Prostate gland (tissue), 2 donors: ENCODE results near the gene ACAP2. TPM values are rescaled to one million over a fixed set of nuclear protein-coding genes. Genes with fewer than 3 reads are reported as not detected.

ENCODE experiments used
- DNase-seq: peaks from one replicate; pipeline ENCODE4 v3.0.0-alpha.2; 2019; ENCODE audit warnings: low spot score
- H3K27ac ChIP-seq, 2 donors: fragments of 200-600 bp; sonication (generic); 2 replicates each; pipeline ENCODE4 v1.5.1; 2017 to 2019
- H3K27me3 ChIP-seq: fragments of 200-600 bp; sonication (generic); replicated peaks from 2 replicates; pipeline ENCODE4 v1.5.1; 2019; ENCODE audit not compliant: insufficient read depth
- H3K36me3 ChIP-seq, 2 donors: fragments of 200-600 bp; sonication (generic); 1 replicate in 1 of 2; 2 replicates in 1 of 2; pipeline versions ENCODE4 v1.5.1 to v1.8.1; 2017 to 2019
- H3K4me1 ChIP-seq: fragments of 200-600 bp; sonication (generic); replicated peaks from 2 replicates; pipeline ENCODE4 v1.5.1; 2019
- H3K4me3 ChIP-seq, 2 donors: fragments of 200-600 bp; sonication (generic); 2 replicates each; pipeline ENCODE4 v1.5.1; 2017 to 2019
- H3K9me3 ChIP-seq: fragments of 200-600 bp; sonication (generic); 2 replicates; pipeline ENCODE4 v1.5.1; 2017
- POLR2A ChIP-seq: fragments of 450-650 bp; IDR thresholded peaks from one replicate; pipeline ENCODE4 v1.6.1; 2016; ENCODE audit warnings: antibody characterized with exemption, mild to moderate bottlenecking
- POLR2AphosphoS5 ChIP-seq: sonication (generic); formaldehyde crosslinking; IDR thresholded peaks from one replicate; pipeline ENCODE4 v1.6.1; 2017; ENCODE audit warnings: antibody characterized with exemption
- WGBS: methylation state at CpG from one replicate; pipeline ENCODE4 v1.1.5; 2018; 5-methylcytosine and 5-hydroxymethylcytosine counted together
- intact Hi-C: fragments of 100-400 bp; cut with DNase I; formaldehyde crosslinking; loops from one replicate; pipeline ENCODE4 v1.14.2; 2022
- total RNA-seq, 2 donors: library from RNA; depleted of rRNA; stranded (reverse); fragments of >200 nt; gene quantifications; one replicate each; pipeline ENCODE4 v1.1.0, GENCODE V29; 2016
- TF ChIP-seq, protein P1 (sequence below), 4 experiments: fragments of 200-600 bp in 2 of 4; fragments of 450-650 bp in 2 of 4; sonication (generic) in 2 of 4; IDR thresholded peaks; 1 replicate in 3 of 4; 2 replicates in 1 of 4; pipeline ENCODE4 v1.5.1; 2016 to 2019; ENCODE audit warnings: antibody characterized with exemption in 4 of 4, mild to moderate bottlenecking in 2 of 4, moderate library complexity in 2 of 4

Gene ACAP2
- total RNA-seq, 2 donors from 2014 or later: 30.5 to 56.8 TPM

DNA sequence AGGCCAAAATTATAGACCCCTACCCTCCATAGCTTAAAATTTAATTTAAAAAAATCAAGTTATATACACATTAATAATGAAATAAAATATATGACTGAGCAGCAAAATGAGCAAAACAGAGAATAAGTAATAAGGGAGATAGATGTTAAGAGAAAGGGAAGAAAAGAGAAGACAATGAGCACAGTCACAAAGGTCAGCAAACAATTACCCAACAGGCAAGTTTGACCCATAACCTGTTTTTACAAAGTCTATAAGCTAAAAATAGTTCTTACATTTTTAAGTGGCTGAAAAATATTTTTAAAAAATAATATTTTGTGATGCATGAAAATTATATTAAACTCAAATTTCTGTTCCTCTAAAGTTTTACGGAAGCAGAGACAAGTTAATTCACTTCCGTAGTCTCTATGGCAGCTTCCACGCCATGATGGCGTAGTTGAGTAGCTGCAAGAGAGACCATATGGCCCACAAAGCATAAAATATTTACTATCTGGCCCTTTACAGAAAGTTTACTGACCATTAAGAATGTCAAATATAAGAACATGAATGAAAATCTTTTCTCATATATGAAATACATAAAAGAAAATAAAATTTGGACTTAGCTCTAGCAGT, 47.5 kb downstream of the ACAP2 start:
- Histone ChIP-seq H3K4me1 (no peaks in the 10 kb centered on the region), H3K9me3 (no peaks in the 10 kb centered on the region), H3K27me3 (no peaks in the 10 kb centered on the region), H3K27ac (no peak overlapping the region), H3K4me3 (no peak overlapping the region), H3K36me3 (no peaks in the 10 kb centered on the region)
- TF ChIP-seq POLR2AphosphoS5 (no peak), POLR2A (no peak)
- TF ChIP-seq, protein P1, sequence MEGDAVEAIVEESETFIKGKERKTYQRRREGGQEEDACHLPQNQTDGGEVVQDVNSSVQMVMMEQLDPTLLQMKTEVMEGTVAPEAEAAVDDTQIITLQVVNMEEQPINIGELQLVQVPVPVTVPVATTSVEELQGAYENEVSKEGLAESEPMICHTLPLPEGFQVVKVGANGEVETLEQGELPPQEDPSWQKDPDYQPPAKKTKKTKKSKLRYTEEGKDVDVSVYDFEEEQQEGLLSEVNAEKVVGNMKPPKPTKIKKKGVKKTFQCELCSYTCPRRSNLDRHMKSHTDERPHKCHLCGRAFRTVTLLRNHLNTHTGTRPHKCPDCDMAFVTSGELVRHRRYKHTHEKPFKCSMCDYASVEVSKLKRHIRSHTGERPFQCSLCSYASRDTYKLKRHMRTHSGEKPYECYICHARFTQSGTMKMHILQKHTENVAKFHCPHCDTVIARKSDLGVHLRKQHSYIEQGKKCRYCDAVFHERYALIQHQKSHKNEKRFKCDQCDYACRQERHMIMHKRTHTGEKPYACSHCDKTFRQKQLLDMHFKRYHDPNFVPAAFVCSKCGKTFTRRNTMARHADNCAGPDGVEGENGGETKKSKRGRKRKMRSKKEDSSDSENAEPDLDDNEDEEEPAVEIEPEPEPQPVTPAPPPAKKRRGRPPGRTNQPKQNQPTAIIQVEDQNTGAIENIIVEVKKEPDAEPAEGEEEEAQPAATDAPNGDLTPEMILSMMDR (IDR thresholded peaks at IDR 0.05): no peak
- no peak for DNase-seq
- intact Hi-C loops: no loop called here
- 97% methylated on average over 4 of the region's 4 CpGs for WGBS

DNA sequence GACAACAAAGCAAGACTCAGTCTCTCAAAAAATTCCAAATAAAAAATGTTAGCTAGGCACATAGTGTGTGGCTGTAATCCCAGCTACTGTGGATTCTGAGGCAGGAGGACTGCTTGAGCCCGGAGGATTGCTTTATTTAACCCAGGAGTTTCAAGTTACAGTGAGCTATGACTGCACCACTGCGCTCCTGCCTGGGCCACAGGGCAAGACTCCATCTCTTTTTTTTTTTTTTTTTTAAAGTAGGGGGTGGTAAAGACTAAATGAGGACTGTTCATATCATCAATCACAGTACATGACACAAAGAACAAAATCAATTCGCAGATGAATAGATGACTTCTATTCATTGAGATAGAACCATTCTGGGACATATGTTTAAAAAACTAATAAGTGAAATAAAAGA, 48.1 kb downstream of the ACAP2 start:
- no peak overlapping the region for H3K4me3 ChIP-seq
- no peaks in the 10 kb centered on the region for H3K36me3 ChIP-seq
- intact Hi-C loops: no loop called here
- no peak for DNase-seq
- TF ChIP-seq, protein P1 (IDR thresholded peaks at IDR 0.05): no peak
- no peak for TF ChIP-seq POLR2AphosphoS5
- TF ChIP-seq POLR2A: no peak
- no peaks in the 10 kb centered on the region for H3K9me3 ChIP-seq
- no peak overlapping the region for H3K27ac ChIP-seq
- 76% methylated on average over 3 of the region's 3 CpGs for WGBS
- H3K4me1 ChIP-seq: no peaks in the 10 kb centered on the region
- no peaks in the 10 kb centered on the region for H3K27me3 ChIP-seq

DNA sequence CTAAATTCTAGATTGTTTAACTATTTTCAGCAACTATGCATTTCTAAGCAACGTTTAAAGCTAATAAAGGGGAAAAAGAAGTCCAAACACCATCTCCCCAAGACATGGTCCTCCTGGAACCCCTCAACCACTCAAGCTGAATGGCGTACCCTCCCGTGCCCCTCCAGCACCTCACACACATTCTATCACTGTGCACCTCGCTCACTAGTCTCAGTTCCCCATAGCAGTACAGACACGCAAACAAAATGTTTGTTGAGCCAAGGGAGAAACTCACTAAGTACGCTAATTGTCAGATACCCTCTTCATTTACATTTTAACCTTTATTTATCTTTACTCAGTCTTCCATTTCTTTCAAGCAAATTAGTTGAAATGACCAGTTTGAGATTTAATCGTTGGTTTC, 48.8 kb downstream of the ACAP2 start:
- no peak overlapping the region for H3K4me3 ChIP-seq
- WGBS: 95% methylated on average over 7 of the region's 7 CpGs
- H3K36me3 ChIP-seq: no peaks in the 10 kb centered on the region
- H3K4me1 ChIP-seq: no peaks in the 10 kb centered on the region
- no peak overlapping the region for H3K27ac ChIP-seq
- TF ChIP-seq POLR2A (no peak), POLR2AphosphoS5 (no peak)
- no peaks in the 10 kb centered on the region for H3K9me3 ChIP-seq
- no peaks in the 10 kb centered on the region for H3K27me3 ChIP-seq
- intact Hi-C loops: no loop called here
- DNase-seq: no peak

DNA sequence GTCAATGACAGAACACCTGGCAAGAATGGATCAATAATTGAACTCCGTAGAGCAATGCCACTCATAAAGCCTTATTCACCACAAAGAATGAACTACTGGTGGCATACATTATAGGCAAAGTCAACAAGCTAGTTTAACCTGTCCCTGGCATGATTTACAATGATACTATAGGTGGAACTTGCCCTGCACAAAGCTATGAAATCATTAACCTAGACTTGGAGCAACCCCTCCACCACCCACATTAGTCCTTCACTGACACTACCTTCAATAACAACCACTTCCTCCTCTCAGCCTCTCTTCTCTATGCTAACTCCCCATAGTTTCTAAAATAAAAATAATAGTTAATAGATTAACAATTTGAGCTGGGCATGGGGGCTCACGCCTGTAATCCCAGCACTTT, 54.4 kb downstream of the ACAP2 start:
- TF ChIP-seq POLR2A (no peak), POLR2AphosphoS5 (no peak)
- TF ChIP-seq, protein P1 (IDR thresholded peaks at IDR 0.05): no peak
- Histone ChIP-seq H3K9me3 (no peaks in the 10 kb centered on the region), H3K36me3 (no peaks in the 10 kb centered on the region), H3K27me3 (no peaks in the 10 kb centered on the region), H3K4me3 (no peak overlapping the region), H3K27ac (no peak overlapping the region), H3K4me1 (no peaks in the 10 kb centered on the region)
- WGBS: 68% methylated on average over 2 of the region's 2 CpGs
- intact Hi-C loops: no loop called here
- no peak for DNase-seq

DNA sequence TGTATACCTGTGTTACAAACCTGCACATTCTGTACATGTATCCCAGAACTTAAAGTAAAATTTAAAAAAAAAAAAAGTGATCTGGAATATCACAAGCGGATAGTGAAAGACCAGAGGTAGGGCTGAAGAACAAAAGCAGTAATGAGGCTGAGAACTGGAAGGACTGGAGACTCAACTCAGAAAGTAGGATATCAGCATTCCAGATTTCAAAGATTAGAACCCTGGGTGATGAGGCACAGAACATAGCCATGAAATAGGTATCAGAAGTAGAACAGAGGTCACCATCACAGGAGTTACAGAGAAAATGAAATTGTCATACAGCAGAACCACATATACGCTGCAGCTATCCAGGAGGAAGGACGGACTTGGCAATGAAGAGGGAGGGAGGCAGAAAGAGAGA, 56.1 kb downstream of the ACAP2 start:
- 95% methylated on average over 3 of the region's 3 CpGs for WGBS
- H3K27ac ChIP-seq: no peak overlapping the region

More for the DNA sequence above, 56.1 kb downstream of the ACAP2 start:
- DNase-seq: no peak
- Histone ChIP-seq H3K4me3 (no peak overlapping the region), H3K36me3 (no peaks in the 10 kb centered on the region), H3K9me3 (no peaks in the 10 kb centered on the region), H3K27me3 (no peaks in the 10 kb centered on the region), H3K4me1 (no peaks in the 10 kb centered on the region)
- TF ChIP-seq, protein P1 (IDR thresholded peaks at IDR 0.05): no peak
- no peak for TF ChIP-seq POLR2A
- no peak for TF ChIP-seq POLR2AphosphoS5
- intact Hi-C loops: no loop called here
